ENCODE results near the gene SLC9A8. TPM values are rescaled to one million over a fixed set of nuclear protein-coding genes. Genes with fewer than 3 reads are reported as not detected.

SLC9A8 gene
- total and polyA plus RNA-seq, 2 donors (not counting 1 experiment from before 2014, with no cell fraction given): 17.8 to 29.7 TPM

GRCh38 chr20:49890471-49891361 is 78.1 kb downstream of the SLC9A8 start:
- intact Hi-C loops (cut with micrococcal nuclease): loop anchor here (5.0 kb wide), 1 partner anchor 503 kb away; no protein-coding TSS in a partner anchor
- ChIA-PET POLR2A (interaction anchor here (0.6 kb wide), 1 partner anchor 284 kb away, joined by 11 read pairs; no protein-coding TSS in a partner anchor), CTCF (interaction anchor here (1.4 to 1.9 kb wide), 2 partner anchors 11 to 280 kb away, joined by 4 to 5 read pairs; no protein-coding TSS in a partner anchor)
- Histone ChIP-seq H3K9ac (ENCODE audit: low read length) (no peak overlapping the region), H2AFZ (ENCODE audit: insufficient read depth, low read depth, low read length, poor library complexity, severe bottlenecking) (no peak overlapping the region), H4K20me1 (ENCODE audit: control insufficient read depth, insufficient read depth, low read length, poor library complexity, severe bottlenecking) (no peaks in the 10 kb centered on the region), H3K4me2 (replicated peaks; ENCODE audit: low read depth, low read length, poor library complexity, severe bottlenecking) (no peak overlapping the region), H3K27me3 (replicated peaks in 1 of 4; ENCODE audit: control extremely low read depth in 1 of 4, control insufficient read depth in 3 of 4, insufficient read depth in 4 of 4, low read length in 3 of 4) (no peaks in the 10 kb centered on the region), H3K79me2 (ENCODE audit: control insufficient read depth, insufficient read depth, low read length) (no peaks in the 10 kb centered on the region), H3K4me1 (ENCODE audit: control insufficient read depth in 2 of 2, insufficient read depth in 2 of 2, low read length in 2 of 2) (peaks cover 0 to 10% of the 10 kb centered on the region in 2 donors), H3K9me3 (ENCODE audit: control extremely low read depth in 1 of 3, control insufficient read depth in 2 of 3, insufficient read depth in 1 of 3, low read length in 2 of 3) (no peaks in the 10 kb centered on the region), H3K27ac (ENCODE audit: low read length in 2 of 2) (no peak overlapping the region), H3K36me3 (replicated peaks in 1 of 2; ENCODE audit: control extremely low read depth in 1 of 2, control insufficient read depth in 1 of 2, extremely low read depth in 1 of 2, insufficient read depth in 2 of 2, low read length in 1 of 2) (peaks cover 0 to 32% of the 10 kb centered on the region in 2 experiments), H3K4me3 (ENCODE audit: control extremely low read depth in 1 of 5, extremely low read depth in 1 of 5, insufficient read depth in 1 of 5, low read depth in 2 of 5, low read length in 4 of 5) (no peak overlapping the region)
- DNase-seq (no peak), ATAC-seq (ENCODE audit: low read depth) (no peak)
- Mint-ChIP-seq H3K27me3 (no peaks in the 10 kb centered on the region), H3K9me3 (ENCODE audit: insufficient read depth) (no peaks in the 10 kb centered on the region), H3K4me1 (peaks cover 15% of the 10 kb centered on the region), H3K27ac (no peak overlapping the region), H3K4me3 (no peak overlapping the region)
- 84% methylated on average over 19 of the region's 21 CpGs for WGBS (ENCODE audit: insufficient coverage)
- TF ChIP-seq EZH2 (IDR thresholded peaks at IDR 0.05; ENCODE audit: borderline replicate concordance, insufficient read depth, low read depth, low read length, poor library complexity, severe bottlenecking): no peak
- TF ChIP-seq CTCF (IDR thresholded peaks at IDR 0.05): no peak

Measured in B cell (primary cell).